ENCODE measurements around the gene CEACAM3. TPM values are rescaled to one million over a fixed set of nuclear protein-coding genes. Genes with fewer than 3 reads are reported as not detected.
"Not testable (repeated sequence)": the region's sequence is repeated elsewhere in the genome, so short reads cannot be mapped to it uniquely, and the experiment has no call there.

CEACAM3 gene
- total and polyA plus RNA-seq, 2 of the 8 experiments (the other 6 are each of a cell fraction or from before 2014, with no cell fraction given), result not detected

- H3K79me1 ChIP-seq (ENCODE audit: low read depth, low read length); H3K4me2 ChIP-seq (ENCODE audit: insufficient read depth in 1 of 2, low read depth in 2 of 2, low read length in 2 of 2); H3K4me1 ChIP-seq (replicated peaks in 1 of 4; ENCODE audit: control insufficient read depth in 3 of 4, insufficient read depth in 4 of 4, low read length in 3 of 4); H2AFZ ChIP-seq (ENCODE audit: low read length); H4K20me1 ChIP-seq (replicated peaks in 1 of 2; ENCODE audit: control insufficient read depth in 1 of 2, insufficient read depth in 2 of 2, low read length in 2 of 2); H3K36me3 ChIP-seq (ENCODE audit: control insufficient read depth in 2 of 4, insufficient read depth in 4 of 4, low read length in 3 of 4); H2BK120ac ChIP-seq (replicated peaks; ENCODE audit: low read depth, low read length); H3K14ac ChIP-seq (ENCODE audit: insufficient read length); H2AK5ac ChIP-seq (ENCODE audit: low read depth, low read length); H2BK15ac ChIP-seq (ENCODE audit: low read length); CTCF ChIA-PET (ENCODE audit: partially characterized antibody); H3K4me3 ChIP-seq (ENCODE audit: extremely low read depth in 1 of 4, insufficient read depth in 2 of 4, low read depth in 3 of 4, low read length in 4 of 4); H3K9ac ChIP-seq (replicated peaks in 1 of 4; ENCODE audit: extremely low read depth in 1 of 4, low read depth in 3 of 4, low read length in 3 of 4); H2BK20ac ChIP-seq (ENCODE audit: low read length); H3K18ac ChIP-seq (ENCODE audit: extremely low read depth, low read length); POLR2A ChIA-PET (ENCODE audit: partially characterized antibody); H4K5ac ChIP-seq (ENCODE audit: insufficient read length, low read depth, low read length); H4K8ac ChIP-seq (ENCODE audit: extremely low read depth, insufficient read depth, low read length); H2BK12ac ChIP-seq (ENCODE audit: low read depth, low read length); H3K56ac ChIP-seq (replicated peaks; ENCODE audit: insufficient read length, low read depth, low read length); DNase-seq (ENCODE audit: low read depth in 1 of 2, low spot score in 2 of 2); H3K23ac ChIP-seq (ENCODE audit: insufficient read length); H3K79me2 ChIP-seq (ENCODE audit: control insufficient read depth in 1 of 2, insufficient read depth in 2 of 2, low read length in 2 of 2); FAIRE-seq; H3K23me2 ChIP-seq (ENCODE audit: low read depth, low read length); H3K27me3 ChIP-seq (replicated peaks in 1 of 4; ENCODE audit: control insufficient read depth in 3 of 4, extremely low read depth in 1 of 4, insufficient read depth in 3 of 4, low read length in 3 of 4); H2BK5ac ChIP-seq (ENCODE audit: low read depth, low read length); H4K91ac ChIP-seq (replicated peaks; ENCODE audit: insufficient read length, low read length); H3K27ac ChIP-seq (ENCODE audit: low read depth, low read length); H3K4ac ChIP-seq (replicated peaks; ENCODE audit: insufficient read length, low read depth, low read length): not testable (repeated sequence)
- peaks cover 0 to 26% of the 10 kb centered on the region in 2 experiments; a peak in 2 of 4 replicates for H3K9me3 ChIP-seq (ENCODE audit: insufficient read depth in 2 of 2, low read depth in 1 of 2, low read length in 1 of 2)
- WGBS, 2 experiments (ENCODE audit: extremely low coverage in 1 of 2, insufficient coverage in 1 of 2, insufficient read length in 1 of 2, insufficient replicate concordance in 2 of 2, low coverage in 1 of 2, low lambda C conversion rate in 2 of 2, missing lambda C conversion rate in 1 of 2), result 95% methylated on average over 3 of the region's 5 CpGs; no CpG with 5 or more reads in 1 of the 2 experiments
These were observed 7.3 kb upstream of the CEACAM3 start for GRCh38 chr19:41789053-41789452.

All from H1 (cell line).